ENCODE data around the gene RFC5. TPM values are rescaled to one million over a fixed set of nuclear protein-coding genes. Genes with fewer than 3 reads are reported as not detected.
A peak's percentile ranks its signal among the peaks of the same experiment; 100 is the strongest.

RFC5 gene
- total RNA-seq, 1 experiment from 2014 or later: 78.6 TPM

- peak; percentile 57 for TF ChIP-seq FOSL1 (IDR thresholded peaks at IDR 0.05; ENCODE audit: low read depth)
- TF ChIP-seq ELF1 (IDR thresholded peaks at IDR 0.05; ENCODE audit: borderline replicate concordance, low read depth): no peak
- peak; percentile 19; the same call in 1 of the 2 replicates for TF ChIP-seq SP1 (IDR thresholded peaks at IDR 0.05; ENCODE audit: low read depth)
- TF ChIP-seq JUND (IDR thresholded peaks at IDR 0.05): peak; percentile 54; the same call in 1 of the 2 replicates
- TF ChIP-seq CBX3 (IDR thresholded peaks at IDR 0.05; ENCODE audit: low read depth): peak; percentile 43; the same call in 1 of the 2 replicates
- no peak for TF ChIP-seq CTCF (IDR thresholded peaks at IDR 0.05 in 2 of 3, conservative IDR thresholded peaks at IDR 0.05 in 1 of 3; ENCODE audit: borderline replicate concordance in 1 of 3, insufficient read depth in 1 of 3, low read depth in 2 of 3, low read length in 2 of 3)
- RAD21 ChIA-PET (ENCODE audit: low non-redundant PET in 1 of 2, low total read pairs in 2 of 2, uncharacterized antibody in 2 of 2, unreplicated experiment in 2 of 2): no interaction called here
- Histone ChIP-seq H3K4me2 (ENCODE audit: low read length) (peak overlapping the region; percentile 63), H3K4me3 (replicated peaks in 1 of 2; ENCODE audit: low read depth in 1 of 2, low read length in 2 of 2) (peak overlapping the region in 1 of 2 experiments; percentile 3; a peak in 2 of 4 replicates), H3K79me2 (ENCODE audit: insufficient read depth, low read length) (no peaks in the 10 kb centered on the region), H3K9ac (ENCODE audit: low read length) (peak overlapping the region; percentile 57), H3K9me3 (ENCODE audit: control insufficient read depth in 1 of 2, insufficient read depth in 1 of 2, low read depth in 1 of 2, low read length in 2 of 2) (peaks cover 0 to 4% of the 10 kb centered on the region in 2 experiments; a peak in 1 of 4 replicates), H2AFZ (ENCODE audit: low read depth, low read length, poor library complexity, severe bottlenecking) (peak overlapping the region; percentile 20), H3K4me1 (ENCODE audit: control insufficient read depth in 1 of 2, insufficient read depth in 2 of 2, low read length in 2 of 2) (peaks cover 43 to 66% of the 10 kb centered on the region in 2 experiments), H4K20me1 (ENCODE audit: insufficient read depth) (no peaks in the 10 kb centered on the region), H3K27me3 (ENCODE audit: insufficient read depth, low read length) (no peaks in the 10 kb centered on the region), H3K27ac (ENCODE audit: low read depth, low read length) (peak overlapping the region; percentile 98), H3K9me2 (ENCODE audit: insufficient read depth) (no peaks in the 10 kb centered on the region), H3K36me3 (ENCODE audit: control insufficient read depth in 1 of 2, insufficient read depth in 2 of 2, low read length in 2 of 2) (no peaks in the 10 kb centered on the region)
- CTCF ChIA-PET: no interaction called here
- no TSS peak for BruUV-seq (replicated peaks)
- POLR2A ChIA-PET: interaction anchor here (1.7 to 2.0 kb wide), 2 partner anchors 14 to 16 kb away, joined by 7 to 11 read pairs; partner anchors contain the start of gene KSR2
- DNase-seq (ENCODE audit: low read depth, low spot score): peak; percentile 40
- intact Hi-C loops (cut with micrococcal nuclease): loop anchor here (5.0 kb wide), 1 partner anchor 67 kb away; no protein-coding TSS in a partner anchor
- no peak; the same call in 1 of the 2 replicates for ATAC-seq
Observed at GRCh38 chr12:117985182-117985581, 31.3 kb upstream of the RFC5 start.
